T-helper 1 cell treated with Interleukin-12 subunit alpha and Interleukin-12 subunit beta and Interleukin-4 antibody, amounts not matched to agents 30 μg/mL and 1 μg/mL, for 36 hours (primary cell): ENCODE measurements around the gene SLC35G3.

Experiments
- H3K27ac Mint-ChIP-seq: one replicate; pipeline ENCODE4 v1.8.0; 2021; ENCODE audit warnings: mild to moderate bottlenecking, mixed read lengths
- H3K27me3 Mint-ChIP-seq: one replicate; pipeline ENCODE4 v1.8.0; 2021; ENCODE audit warnings: low read depth, mixed read lengths
- H3K36me3 Mint-ChIP-seq: one replicate; pipeline ENCODE4 v1.8.0; 2021; ENCODE audit warnings: low read depth, mixed read lengths
- H3K4me1 Mint-ChIP-seq: one replicate; pipeline ENCODE4 v1.8.0; 2021; ENCODE audit warnings: low read depth, mixed read lengths
- H3K4me3 Mint-ChIP-seq: one replicate; pipeline ENCODE4 v1.8.0; 2021; ENCODE audit warnings: mild to moderate bottlenecking, moderate library complexity, mixed read lengths
- H3K9me3 Mint-ChIP-seq: one replicate; pipeline ENCODE4 v1.8.0; 2021; ENCODE audit warnings: mixed read lengths

SLC35G3 gene

GRCh38 chr17:35146214-35146833, 47.9 kb downstream of the SLC35G3 start:
- Mint-ChIP-seq H3K36me3 (no peaks in the 10 kb centered on the region), H3K4me3 (no peak overlapping the region)

GRCh38 chr17:35144840-35145239, 49.4 kb downstream of the SLC35G3 start:
- Mint-ChIP-seq H3K4me3 (no peak overlapping the region), H3K27me3 (peaks cover 3% of the 10 kb centered on the region), H3K36me3 (no peaks in the 10 kb centered on the region), H3K9me3 (no peaks in the 10 kb centered on the region), H3K4me1 (peaks cover 9% of the 10 kb centered on the region), H3K27ac (no peak overlapping the region)

More at GRCh38 chr17:35146214-35146833, 47.9 kb downstream of the SLC35G3 start:
- peaks cover 4% of the 10 kb centered on the region for H3K4me1 Mint-ChIP-seq
- H3K27ac Mint-ChIP-seq, result no peak overlapping the region
- peaks cover 3% of the 10 kb centered on the region for H3K27me3 Mint-ChIP-seq
- H3K9me3 Mint-ChIP-seq, result no peaks in the 10 kb centered on the region
